Urinary bladder (tissue), 4 donors: ENCODE results near the gene RRAS2. TPM values are rescaled to one million over a fixed set of nuclear protein-coding genes. Genes with fewer than 3 reads are reported as not detected.
A peak's percentile ranks its signal among the peaks of the same experiment; 100 is the strongest.
"Not testable (repeated sequence)": the region's sequence is repeated elsewhere in the genome, so short reads cannot be mapped to it uniquely, and the experiment has no call there.

Source experiments
- DNase-seq: peaks from one replicate; pipeline ENCODE4 v3.0.0-alpha.2; 2015; ENCODE audit errors: extremely low spot score
- H3K27ac ChIP-seq: one replicate; pipeline ENCODE4 v1.5.1; 2013; ENCODE audit warnings: low read depth, mild to moderate bottlenecking, moderate library complexity
- H3K36me3 ChIP-seq: one replicate; pipeline ENCODE4 v1.6.1; 2013; ENCODE audit warnings: mild to moderate bottlenecking, moderate library complexity; ENCODE audit not compliant: insufficient read depth
- H3K4me1 ChIP-seq: one replicate; pipeline ENCODE4 v1.6.1; 2013; ENCODE audit warnings: mild to moderate bottlenecking, moderate library complexity; ENCODE audit not compliant: insufficient read depth
- H3K4me3 ChIP-seq: one replicate; pipeline ENCODE4 v1.5.1; 2013; ENCODE audit warnings: low read depth, low read length
- WGBS: extraction: QIAGEN DNeasy Blood & Tissue Kit; methylation state at CpG from one replicate; pipeline ENCODE4 v1.1.7; 2013; 5-methylcytosine and 5-hydroxymethylcytosine counted together
- polyA plus RNA-seq: library from polyadenylated mRNA; stranded (reverse); fragments of 200-250 nt; gene quantifications from one replicate; pipeline ENCODE4 v1.2.3, GENCODE V29; 2013
- total RNA-seq: library from RNA; depleted of rRNA; stranded (reverse); fragments of >200 nt; gene quantifications from one replicate; pipeline ENCODE4 v1.2.3, GENCODE V29; 2014
- donor health status: healthy with polysubstance abuse.
- donor health status: healthy.

Gene RRAS2
- total and polyA plus RNA-seq, 2 donors = 23.4 to 46.7 TPM

DNA sequence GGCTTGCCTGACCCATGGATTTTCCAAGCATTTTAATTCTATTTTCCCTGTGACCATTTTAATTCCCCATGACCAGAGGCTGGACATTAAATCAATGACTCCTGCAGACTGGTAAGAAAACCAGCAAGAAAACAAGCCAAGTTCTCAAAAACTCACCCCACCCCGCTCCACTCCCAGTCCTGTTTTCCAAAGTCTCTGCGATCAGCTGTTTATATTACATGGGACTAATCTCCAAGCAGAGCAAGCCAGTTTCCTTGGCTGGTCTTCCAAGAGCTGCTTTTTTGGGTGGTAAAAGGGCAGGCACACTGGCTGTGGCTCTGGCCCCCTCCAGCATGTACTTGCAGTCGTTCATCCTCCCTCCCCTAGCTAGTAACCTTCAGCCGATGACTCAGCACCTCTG is 97.9 kb downstream of the RRAS2 start:
- no peaks in the 10 kb centered on the region for H3K36me3 ChIP-seq
- DNase-seq = no peak
- no peak overlapping the region for H3K27ac ChIP-seq
- no peaks in the 10 kb centered on the region for H3K4me1 ChIP-seq
- H3K4me3 ChIP-seq = no peak overlapping the region
- WGBS = 34% methylated on average over 4 of the region's 4 CpGs

DNA sequence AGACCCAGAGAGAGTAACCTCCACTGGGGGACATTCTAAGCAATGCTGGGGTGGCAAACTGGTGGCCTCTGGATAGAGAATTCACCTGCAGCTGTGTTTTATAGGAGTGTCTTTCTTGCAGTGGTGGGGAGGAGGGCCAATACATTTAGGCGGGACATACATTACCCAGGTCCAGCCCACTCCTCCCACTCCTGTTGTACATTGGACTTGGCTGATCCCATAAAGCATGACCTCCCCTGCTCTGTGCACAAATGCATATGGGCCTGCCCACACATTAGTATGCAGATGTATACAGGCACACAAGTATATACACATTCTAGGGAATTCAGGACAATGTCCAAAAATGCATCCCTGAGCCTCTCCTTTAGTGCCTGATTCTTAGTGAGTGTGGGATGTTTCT is 99.1 kb downstream of the RRAS2 start:
- DNase-seq = no peak
- H3K4me3 ChIP-seq = no peak overlapping the region
- no peaks in the 10 kb centered on the region for H3K4me1 ChIP-seq
- WGBS = 98% methylated on average over 1 of the region's 1 CpG
- H3K36me3 ChIP-seq = no peaks in the 10 kb centered on the region
- no peak overlapping the region for H3K27ac ChIP-seq

DNA sequence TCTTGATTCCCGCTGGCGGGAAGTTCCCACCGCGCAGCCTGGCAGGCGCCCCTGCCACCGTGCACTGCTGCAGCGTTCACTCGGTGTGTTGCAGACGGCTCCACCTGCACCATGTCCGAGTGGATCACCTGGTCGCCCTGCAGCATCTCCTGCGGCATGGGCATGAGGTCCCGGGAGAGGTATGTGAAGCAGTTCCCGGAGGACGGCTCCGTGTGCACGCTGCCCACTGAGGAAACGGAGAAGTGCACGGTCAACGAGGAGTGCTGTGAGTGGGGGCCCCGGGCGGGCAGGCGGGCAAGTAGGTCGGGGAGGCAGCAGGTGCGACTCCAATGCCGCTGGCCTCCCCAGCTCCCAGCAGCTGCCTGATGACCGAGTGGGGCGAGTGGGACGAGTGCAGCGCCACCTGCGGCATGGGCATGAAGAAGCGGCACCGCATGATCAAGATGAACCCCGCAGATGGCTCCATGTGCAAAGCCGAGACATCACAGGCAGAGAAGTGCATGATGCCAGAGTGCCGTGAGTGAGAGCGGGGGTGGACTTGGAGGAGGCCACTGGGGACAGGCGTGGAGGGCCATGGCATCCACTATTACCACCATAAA is 99.7 kb downstream of the RRAS2 start:
- Histone ChIP-seq H3K27ac (no peak overlapping the region), H3K36me3 (no peaks in the 10 kb centered on the region), H3K4me1 (no peaks in the 10 kb centered on the region), H3K4me3 (no peak overlapping the region)
- 86% methylated on average over 38 of the region's 38 CpGs for WGBS
- DNase-seq = no peak

DNA sequence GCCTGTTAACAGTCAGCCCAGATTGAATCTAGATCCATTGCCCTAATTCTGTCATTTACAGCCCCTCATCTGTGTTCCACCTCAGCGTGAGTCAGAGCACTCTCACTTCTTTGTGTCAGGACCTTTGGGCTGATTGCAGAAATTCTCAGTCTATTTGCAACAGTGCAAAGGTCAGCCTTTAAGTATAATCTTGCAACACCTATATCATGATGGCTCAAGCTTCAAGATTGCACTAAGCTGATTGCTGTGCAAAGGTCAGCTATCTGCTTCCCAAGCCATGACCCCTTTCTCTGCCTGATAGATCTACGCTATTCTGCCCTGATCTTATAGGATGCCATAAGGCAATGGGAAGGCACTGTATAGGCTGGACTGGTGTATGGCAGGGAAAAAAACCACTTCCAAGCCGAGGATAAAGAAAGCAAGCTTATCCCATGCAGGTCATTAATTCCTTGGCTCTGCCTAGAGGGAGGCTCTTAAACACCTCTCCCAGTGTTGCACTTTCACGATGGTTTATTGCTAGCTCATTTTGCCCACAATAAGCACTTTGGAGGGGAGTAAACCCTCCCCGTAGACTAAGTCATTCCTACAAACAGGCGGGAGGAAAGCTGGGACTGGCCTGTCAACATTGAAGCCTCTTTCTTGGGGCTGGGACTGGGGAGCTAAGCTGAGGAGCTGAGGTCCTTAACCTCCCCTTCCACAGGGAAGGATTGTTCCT is 100.6 kb downstream of the RRAS2 start:
- DNase-seq = no peak
- H3K27ac ChIP-seq = no peak overlapping the region
- 62% methylated on average over 6 of the region's 6 CpGs for WGBS
- no peaks in the 10 kb centered on the region for H3K36me3 ChIP-seq
- H3K4me3 ChIP-seq = no peak overlapping the region
- H3K4me1 ChIP-seq = no peaks in the 10 kb centered on the region

DNA sequence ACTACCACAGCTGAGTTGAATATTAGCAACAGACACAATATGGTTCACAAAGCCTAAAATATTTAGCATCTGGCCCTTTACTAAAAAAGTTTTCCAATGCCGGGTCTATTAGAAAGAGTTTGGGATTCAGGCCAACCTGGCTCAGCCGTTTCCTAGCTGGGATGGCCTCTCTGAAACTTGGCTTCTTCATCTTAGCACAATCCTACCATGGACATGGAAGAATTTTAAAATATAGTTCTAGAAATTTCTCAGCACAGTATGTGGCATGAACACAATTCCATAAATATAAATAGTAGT is 103.8 kb downstream of the RRAS2 start:
- H3K27ac ChIP-seq = no peak overlapping the region
- 15% methylated on average over 2 of the region's 2 CpGs for WGBS
- H3K36me3 ChIP-seq = no peaks in the 10 kb centered on the region
- no peak for DNase-seq
- H3K4me3 ChIP-seq = no peak overlapping the region
- no peaks in the 10 kb centered on the region for H3K4me1 ChIP-seq

DNA sequence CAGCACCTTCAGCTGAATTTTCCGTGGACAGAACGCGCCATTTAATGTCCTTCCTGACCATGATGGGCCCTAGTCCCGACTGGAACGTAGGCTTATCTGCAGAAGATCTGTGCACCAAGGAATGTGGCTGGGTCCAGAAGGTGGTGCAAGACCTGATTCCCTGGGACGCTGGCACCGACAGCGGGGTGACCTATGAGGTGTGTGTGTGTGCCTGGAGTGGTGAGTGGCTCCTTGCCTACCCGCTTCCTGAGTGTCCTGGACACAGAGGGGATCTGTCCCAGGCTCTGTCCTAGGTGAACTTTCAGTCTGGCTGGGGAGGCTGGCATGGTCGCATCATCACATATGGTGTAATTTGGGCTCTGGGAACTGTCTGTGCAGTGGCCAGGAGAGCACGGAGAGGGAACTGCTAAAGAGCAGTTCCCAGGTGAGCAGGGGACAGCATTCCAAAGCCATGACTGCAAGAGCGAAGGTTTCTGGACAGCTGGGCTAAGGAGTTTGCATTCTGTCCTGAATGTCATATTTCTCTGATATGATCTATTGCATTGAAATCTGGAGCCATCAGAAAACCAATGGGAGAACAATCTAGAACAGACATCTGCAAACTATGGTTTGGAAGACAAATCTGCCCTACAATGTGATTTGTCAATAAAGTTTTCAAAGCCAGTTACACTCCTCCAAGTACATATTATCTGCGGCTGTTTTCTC is 104.3 kb downstream of the RRAS2 start:
- 90% methylated on average over 13 of the region's 13 CpGs for whole genome bisulfite sequencing
- H3K36me3 ChIP-seq = no peaks in the 10 kb centered on the region
- H3K4me1 ChIP-seq = no peaks in the 10 kb centered on the region
- H3K4me3 ChIP-seq = no peak overlapping the region
- DNase-seq = no peak
- H3K27ac ChIP-seq = no peak overlapping the region

DNA sequence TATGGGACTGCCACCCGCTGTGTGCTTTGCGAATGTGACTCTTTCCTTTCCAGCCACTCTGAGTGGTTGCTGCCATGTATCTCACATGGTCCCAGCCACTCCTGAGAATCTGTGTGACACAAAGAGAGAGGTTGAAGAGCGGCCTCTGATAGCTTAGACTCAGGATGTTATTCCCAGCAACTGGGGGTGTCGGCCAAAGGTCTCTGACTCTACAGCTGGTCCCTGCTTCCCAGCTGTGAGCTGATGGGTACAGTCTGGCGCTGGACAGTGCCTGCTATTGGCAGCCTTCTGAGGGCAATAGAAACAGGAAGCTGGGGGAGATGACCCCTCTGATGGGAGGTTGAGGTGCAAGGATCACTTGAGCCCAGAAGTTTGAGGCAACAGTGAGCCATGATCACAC is 105.1 kb downstream of the RRAS2 start:
- Histone ChIP-seq H3K4me1 (no peaks in the 10 kb centered on the region), H3K36me3 (no peaks in the 10 kb centered on the region), H3K4me3 (no peak overlapping the region), H3K27ac (no peak overlapping the region)
- WGBS = 70% methylated on average over 5 of the region's 5 CpGs
- DNase-seq = no peak

DNA sequence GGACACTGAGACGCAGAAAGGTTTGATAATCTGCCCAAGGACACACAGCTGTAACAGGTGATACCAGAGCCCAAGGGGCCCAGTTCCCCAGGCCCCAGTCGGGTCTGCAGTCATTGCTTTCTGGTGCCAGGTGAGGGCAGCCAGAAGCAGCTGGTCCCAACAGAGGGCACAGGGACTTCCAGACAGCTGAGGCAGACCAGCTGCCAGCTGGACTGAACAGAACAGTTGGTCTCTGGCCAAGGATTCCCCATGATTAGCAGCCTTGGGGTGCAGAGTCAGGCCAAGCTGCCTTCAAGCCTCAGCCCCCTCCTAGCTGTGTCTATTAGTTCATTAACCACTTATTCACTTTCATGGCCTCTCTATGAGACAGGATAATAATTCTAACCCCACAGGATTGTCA is 105.6 kb downstream of the RRAS2 start:
- DNase-seq = no peak
- Histone ChIP-seq H3K36me3 (no peaks in the 10 kb centered on the region), H3K4me1 (no peaks in the 10 kb centered on the region), H3K4me3 (no peak overlapping the region), H3K27ac (no peak overlapping the region)
- 63% methylated on average over 2 of the region's 2 CpGs for whole genome bisulfite sequencing

DNA sequence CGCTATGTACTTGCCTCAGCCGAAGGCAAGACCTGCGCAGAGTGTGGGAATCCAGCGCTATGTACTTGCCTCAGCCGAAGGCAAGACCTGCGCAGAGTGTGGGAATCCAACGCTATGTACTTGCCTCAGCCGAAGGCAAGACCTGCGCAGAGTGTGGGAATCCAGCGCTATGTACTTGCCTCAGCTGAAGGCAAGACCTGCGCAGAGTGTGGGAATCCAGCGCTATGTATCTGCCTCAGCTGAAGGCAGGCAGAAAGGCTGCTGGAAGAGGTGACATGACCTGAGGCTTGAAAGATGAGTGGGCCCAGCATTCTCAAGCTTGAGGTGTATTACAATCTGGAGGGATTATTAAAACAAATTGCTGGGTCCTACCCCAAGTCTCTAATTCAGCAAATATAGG is 106.5 kb downstream of the RRAS2 start:
- H3K4me1 ChIP-seq, H3K36me3 ChIP-seq, H3K27ac ChIP-seq, DNase-seq, H3K4me3 ChIP-seq: not testable (repeated sequence)
- WGBS = 98% methylated on average over 10 of the region's 12 CpGs

DNA sequence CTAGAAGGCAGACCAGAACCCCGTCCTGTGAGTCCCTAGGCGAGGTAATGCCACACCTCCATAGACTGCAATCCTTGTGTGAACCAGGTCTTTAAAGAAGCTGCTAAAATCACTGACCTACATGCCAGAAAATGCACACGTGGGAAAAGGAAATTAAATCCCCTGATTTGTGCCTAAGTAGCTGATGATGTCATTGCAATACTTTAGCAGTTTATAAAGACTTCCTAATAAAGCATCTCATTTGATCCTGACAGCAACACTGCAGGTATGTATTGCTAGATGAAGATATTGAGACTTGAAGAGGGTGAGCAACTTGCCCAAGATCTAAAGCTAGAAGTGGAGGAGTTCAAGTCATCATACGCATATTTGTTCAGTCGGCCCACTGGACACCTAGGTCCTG is 107.2 kb downstream of the RRAS2 start:
- Histone ChIP-seq H3K4me1 (no peaks in the 10 kb centered on the region), H3K4me3 (no peak overlapping the region), H3K36me3 (no peaks in the 10 kb centered on the region), H3K27ac (no peak overlapping the region)
- 84% methylated on average over 5 of the region's 5 CpGs for WGBS
- DNase-seq = no peak

DNA sequence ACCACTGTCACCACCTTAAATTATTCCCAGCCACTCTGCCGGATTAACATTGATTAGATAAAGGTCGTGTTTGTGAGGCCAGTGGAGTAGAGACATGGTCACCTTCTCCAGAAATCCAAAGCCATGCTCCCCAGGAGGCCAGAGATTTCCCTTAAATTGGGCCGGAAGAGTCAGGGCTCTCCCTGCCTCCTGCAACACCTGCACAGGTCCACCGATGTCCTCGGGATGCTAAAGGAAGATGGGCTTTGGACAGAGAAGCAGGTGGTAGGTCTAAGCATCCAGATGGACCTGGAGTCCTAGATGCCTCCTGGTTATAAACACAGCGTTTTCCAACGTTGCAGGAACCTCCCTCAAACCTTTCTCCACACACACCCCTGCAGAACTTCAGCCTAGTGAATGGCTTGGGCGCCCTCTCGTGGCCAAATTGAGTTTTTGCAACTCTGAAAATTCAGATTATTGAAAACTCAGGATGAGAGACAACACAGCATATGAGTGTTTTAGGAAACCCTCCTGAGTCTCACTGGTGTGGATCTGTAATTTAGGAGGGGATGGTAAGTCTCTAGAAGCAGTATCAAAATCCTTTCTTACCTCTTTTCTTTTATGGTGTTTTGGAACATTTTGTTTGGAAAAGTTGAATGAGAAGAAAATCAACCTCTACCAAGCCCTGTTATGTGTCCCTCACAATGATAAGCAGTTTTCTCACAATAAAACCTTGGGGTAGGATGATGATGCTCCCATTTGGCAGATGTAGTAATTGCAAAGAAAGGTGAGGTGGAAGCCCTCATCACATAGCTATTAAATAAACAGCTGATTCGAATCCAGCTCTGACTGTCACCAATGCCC is 109.6 kb downstream of the RRAS2 start:
- peak; percentile 43 for DNase-seq
- H3K4me3 ChIP-seq = no peak overlapping the region
- H3K36me3 ChIP-seq = no peaks in the 10 kb centered on the region
- no peaks in the 10 kb centered on the region for H3K4me1 ChIP-seq
- WGBS = 41% methylated on average over 10 of the region's 10 CpGs
- no peak overlapping the region for H3K27ac ChIP-seq

DNA sequence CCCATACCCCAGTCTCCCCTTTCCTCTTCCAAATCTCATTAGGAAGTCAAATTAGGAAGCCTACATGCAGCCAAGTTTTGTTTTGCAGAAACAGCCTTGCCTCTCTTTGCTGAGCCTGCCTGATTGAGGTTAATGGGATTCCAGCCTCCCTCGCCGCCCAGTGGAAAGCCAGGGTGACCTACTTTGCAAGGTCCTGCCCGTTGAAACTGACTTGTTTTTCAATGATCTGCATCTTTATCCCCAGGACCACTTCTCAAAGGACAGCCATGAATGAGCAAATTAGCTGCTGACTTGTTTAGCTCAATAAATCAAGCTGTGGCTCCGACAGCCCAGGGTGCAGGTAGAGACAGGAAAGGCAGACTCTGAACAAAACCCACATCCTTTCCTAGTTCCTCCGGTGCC is 110.4 kb downstream of the RRAS2 start:
- no peaks in the 10 kb centered on the region for H3K36me3 ChIP-seq
- 61% methylated on average over 5 of the region's 5 CpGs for WGBS

DNA sequence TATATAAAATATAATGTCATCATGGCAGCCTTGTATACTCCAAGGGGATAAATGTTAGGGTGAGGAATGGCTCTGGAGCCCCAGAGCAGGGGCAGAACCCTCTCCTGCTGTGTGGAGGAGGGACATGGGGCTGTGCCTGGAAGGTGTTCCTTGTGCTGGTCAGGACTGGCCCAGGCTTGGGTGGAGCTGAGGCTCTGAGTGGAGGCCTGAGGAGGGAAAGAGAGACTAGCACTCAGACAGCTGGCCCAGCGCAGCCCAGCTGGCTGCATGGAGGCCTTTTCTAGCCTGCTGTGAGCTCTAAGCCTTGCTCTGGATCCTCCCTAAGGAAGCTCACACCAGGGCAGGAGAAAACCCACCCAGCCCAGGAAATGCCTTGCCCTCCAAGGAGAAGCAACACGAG is 113.5 kb downstream of the RRAS2 start:
- H3K4me3 ChIP-seq = no peak overlapping the region
- no peaks in the 10 kb centered on the region for H3K36me3 ChIP-seq
- H3K4me1 ChIP-seq = no peaks in the 10 kb centered on the region
- DNase-seq = no peak
- no peak overlapping the region for H3K27ac ChIP-seq
- WGBS = 91% methylated on average over 2 of the region's 2 CpGs

More for the DNA sequence above, 110.4 kb downstream of the RRAS2 start:
- no peak for DNase-seq
- Histone ChIP-seq H3K27ac (no peak overlapping the region), H3K4me1 (no peaks in the 10 kb centered on the region), H3K4me3 (no peak overlapping the region)

DNA sequence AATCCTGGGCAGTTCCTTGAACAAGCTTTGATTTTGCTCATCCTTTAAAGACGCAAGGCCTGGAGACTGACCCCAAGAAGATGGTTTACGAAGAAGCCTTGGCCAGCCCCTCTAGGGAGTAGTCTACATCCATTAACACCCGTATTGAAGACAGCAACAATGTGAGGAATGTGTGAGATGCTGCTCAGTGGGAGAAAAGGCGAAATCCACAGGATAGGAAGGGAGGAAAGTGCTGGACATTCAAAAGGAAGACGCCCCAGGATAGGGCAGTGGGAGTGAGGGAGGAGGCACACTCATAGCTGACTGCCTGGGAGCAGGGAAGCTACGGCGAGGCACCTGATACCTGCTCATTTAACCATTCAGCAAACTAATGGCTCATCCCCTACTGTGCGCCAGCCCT is 114.1 kb downstream of the RRAS2 start:
- Histone ChIP-seq H3K36me3 (no peaks in the 10 kb centered on the region), H3K27ac (no peak overlapping the region), H3K4me3 (no peak overlapping the region), H3K4me1 (no peaks in the 10 kb centered on the region)
- WGBS = 93% methylated on average over 8 of the region's 8 CpGs
- DNase-seq = no peak
